C4-2B (cell line): ENCODE data around the gene SCO1.

ENCODE experiments used
- H3K27ac ChIP-seq: fragments of 450-650 bp; 2 replicates; pipeline ENCODE4 v1.5.1; 2017
- ZFX ChIP-seq: fragments of 450-650 bp; IDR thresholded peaks from 2 replicates; pipeline ENCODE4 v1.6.1; 2017
- TF ChIP-seq, protein P1 (sequence below): fragments of 450-650 bp; conservative IDR thresholded peaks from 2 replicates; pipeline ENCODE4 v1.5.1; 2017; ENCODE audit warnings: mild to moderate bottlenecking

The SCO1 gene

DNA sequence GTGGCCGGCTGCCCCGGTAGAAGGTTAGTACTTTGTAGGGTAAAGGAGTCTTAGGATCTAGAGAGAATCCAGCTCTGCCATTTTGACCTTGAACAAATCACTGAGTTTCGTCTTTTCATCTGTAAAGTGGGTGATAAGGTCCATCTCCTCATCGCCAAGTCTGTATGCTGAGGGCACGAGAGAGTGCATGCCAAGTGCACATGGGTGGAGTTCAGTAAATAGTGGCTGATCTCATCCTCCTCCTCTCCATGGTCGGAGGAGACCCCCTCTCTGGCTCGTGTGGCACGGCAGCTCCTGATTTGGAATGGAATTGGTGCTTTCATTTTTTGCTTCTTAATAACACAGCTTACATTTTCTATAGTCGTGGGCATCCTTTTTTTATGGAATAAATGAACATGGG is 70.9 kb downstream of the SCO1 start:
- no peak for TF ChIP-seq ZFX
- TF ChIP-seq, protein P1, sequence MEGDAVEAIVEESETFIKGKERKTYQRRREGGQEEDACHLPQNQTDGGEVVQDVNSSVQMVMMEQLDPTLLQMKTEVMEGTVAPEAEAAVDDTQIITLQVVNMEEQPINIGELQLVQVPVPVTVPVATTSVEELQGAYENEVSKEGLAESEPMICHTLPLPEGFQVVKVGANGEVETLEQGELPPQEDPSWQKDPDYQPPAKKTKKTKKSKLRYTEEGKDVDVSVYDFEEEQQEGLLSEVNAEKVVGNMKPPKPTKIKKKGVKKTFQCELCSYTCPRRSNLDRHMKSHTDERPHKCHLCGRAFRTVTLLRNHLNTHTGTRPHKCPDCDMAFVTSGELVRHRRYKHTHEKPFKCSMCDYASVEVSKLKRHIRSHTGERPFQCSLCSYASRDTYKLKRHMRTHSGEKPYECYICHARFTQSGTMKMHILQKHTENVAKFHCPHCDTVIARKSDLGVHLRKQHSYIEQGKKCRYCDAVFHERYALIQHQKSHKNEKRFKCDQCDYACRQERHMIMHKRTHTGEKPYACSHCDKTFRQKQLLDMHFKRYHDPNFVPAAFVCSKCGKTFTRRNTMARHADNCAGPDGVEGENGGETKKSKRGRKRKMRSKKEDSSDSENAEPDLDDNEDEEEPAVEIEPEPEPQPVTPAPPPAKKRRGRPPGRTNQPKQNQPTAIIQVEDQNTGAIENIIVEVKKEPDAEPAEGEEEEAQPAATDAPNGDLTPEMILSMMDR: no peak
- no peak overlapping the region for H3K27ac ChIP-seq

DNA sequence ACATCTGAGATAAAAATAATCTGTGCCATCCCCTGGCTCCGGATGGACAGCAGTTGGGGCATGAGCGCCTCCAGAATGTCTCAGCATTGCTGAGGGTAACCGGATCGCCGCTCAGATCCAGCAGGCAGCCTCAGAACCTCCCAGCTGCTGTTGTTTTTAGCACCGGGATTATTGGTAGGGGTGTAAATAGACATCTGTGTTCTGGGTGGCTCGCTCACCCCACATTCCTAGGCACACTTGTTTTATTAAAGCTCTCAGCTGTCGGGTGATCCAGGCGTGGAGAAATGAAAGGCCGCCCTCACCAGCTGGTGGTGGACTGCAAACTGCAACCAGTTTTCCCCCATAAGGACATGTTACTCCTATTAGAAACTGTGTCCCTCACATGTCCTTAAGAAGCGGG is 72.4 kb downstream of the SCO1 start:
- TF ChIP-seq, protein P1: no peak
- TF ChIP-seq ZFX: no peak
- H3K27ac ChIP-seq: no peak overlapping the region

DNA sequence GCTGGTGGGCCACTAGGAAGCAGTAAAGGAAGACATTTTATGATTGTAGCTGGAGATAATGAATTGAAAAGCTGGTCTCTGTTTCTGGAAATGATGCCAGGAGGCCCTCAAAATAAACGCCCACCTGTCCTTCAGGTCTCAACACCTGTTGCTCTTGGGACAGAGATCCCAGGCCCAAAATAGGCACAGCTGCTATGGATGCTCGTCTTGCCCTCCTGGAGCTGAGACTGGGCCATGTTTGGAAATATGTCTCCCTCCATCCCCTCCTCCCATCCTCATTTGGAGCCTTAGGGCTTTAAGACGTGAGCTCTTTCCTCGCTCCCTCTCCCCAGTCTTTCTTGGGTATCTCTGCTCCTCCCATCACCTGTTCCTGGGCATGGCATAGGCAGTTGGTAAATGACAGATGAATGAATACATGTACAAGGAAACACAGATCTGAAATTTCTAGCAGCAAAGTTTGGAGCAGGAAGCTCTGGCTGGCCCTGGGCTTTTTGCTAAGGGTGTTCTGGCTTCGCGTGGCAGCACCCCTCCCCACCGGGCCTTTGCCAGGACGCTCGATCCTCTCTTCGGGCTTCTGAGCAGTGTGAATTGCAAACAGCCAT is 73.5 kb downstream of the SCO1 start:
- TF ChIP-seq, protein P1: no peak
- TF ChIP-seq ZFX: no peak
- H3K27ac ChIP-seq: no peak overlapping the region

DNA sequence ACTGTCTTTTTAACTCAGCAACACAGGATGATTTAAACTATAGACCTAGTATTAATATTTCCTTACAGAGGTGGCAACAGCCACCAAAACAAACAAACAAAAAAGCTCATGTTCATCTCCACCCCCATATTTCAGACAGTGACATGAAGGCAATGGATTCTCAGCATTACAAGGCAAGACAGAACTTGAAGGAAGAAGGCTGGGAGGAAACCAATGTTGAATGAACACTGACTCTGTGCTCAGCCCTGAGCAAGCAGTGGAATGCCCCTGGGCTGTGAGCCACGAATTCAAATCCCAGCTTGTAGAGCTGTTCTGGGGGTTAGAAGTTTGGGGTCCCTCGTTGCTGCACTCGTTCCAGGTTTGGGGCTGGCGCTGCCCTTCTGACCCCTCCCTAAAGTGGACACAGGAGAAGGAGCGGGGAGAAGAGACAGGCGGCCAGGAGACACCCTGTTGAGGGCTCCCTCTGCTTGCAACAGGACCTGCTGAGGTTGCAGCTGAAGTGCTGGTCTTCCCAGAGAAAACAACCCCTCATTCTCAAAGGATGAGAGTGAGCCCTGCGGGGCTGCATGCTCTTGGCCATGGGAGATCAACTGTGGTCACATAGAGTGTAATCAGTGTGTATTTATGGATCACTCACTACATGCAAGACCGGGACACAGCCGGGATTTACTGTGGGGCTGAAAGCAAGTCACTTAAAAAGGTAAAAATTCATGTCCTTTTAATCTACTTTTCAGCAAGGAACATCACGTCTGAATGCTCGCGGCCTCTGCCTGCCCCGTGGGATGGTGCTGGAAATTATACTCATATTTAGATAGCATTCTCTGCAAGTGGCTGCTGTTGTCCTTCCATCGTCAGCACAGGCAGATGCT is 74.5 kb downstream of the SCO1 start:
- no peak for TF ChIP-seq ZFX
- TF ChIP-seq, protein P1: no peak
- H3K27ac ChIP-seq: no peak overlapping the region
